Right lobe of liver (tissue), 6 donors: Measurements from ENCODE around the gene IL1RL2. TPM values are rescaled to one million over a fixed set of nuclear protein-coding genes. Genes with fewer than 3 reads are reported as not detected.

Experiments
- ATAC-seq, 4 donors: fragments of 200-7000 bp; cut with Tn5 transposase; one replicate each; pipeline ENCODE4 v1.9.1; 2020; ENCODE audit warnings: mild to moderate bottlenecking in 4 of 4, moderate library complexity in 4 of 4
- DNase-seq, 3 donors: peaks; one replicate each; pipeline ENCODE4 v3.0.0-alpha.2; 2020
- H3K27ac ChIP-seq, 3 donors: fragments of 200-600 bp; one replicate each; pipeline ENCODE4 v1.8.0; 2022
- H3K27me3 ChIP-seq, 2 donors: fragments of 200-600 bp; one replicate each; pipeline ENCODE4 v1.8.0; 2022
- H3K36me3 ChIP-seq, 4 donors: fragments of 200-600 bp; sonication (generic) in 1 of 4; one replicate each; pipeline versions ENCODE4 v1.5.1 to v1.8.0; 2017 to 2022; ENCODE audit warnings: control low read depth in 1 of 4
- H3K4me1 ChIP-seq, 4 donors: fragments of 200-600 bp; sonication (generic) in 1 of 4; one replicate each; pipeline versions ENCODE4 v1.5.1 to v1.8.0; 2017 to 2022; ENCODE audit warnings: control low read depth in 1 of 4
- H3K4me3 ChIP-seq, 3 donors: fragments of 200-600 bp; one replicate each; pipeline ENCODE4 v1.8.0; 2022
- H3K9me3 ChIP-seq, 4 donors: fragments of 200-600 bp; sonication (generic) in 1 of 4; one replicate each; pipeline versions ENCODE4 v1.5.1 to v1.8.0; 2017 to 2022; ENCODE audit warnings: control low read depth in 1 of 4
- POLR2A ChIP-seq: fragments of 450-650 bp; IDR thresholded peaks from one replicate; pipeline ENCODE4 v1.6.1; 2017; ENCODE audit warnings: antibody characterized with exemption, mild to moderate bottlenecking
- WGBS: methylation state at CpG from one replicate; pipeline ENCODE4 v1.1.6; 2018; ENCODE audit warnings: low coverage, low lambda C conversion rate; ENCODE audit not compliant: insufficient coverage; ENCODE audit errors: missing lambda C conversion rate; 5-methylcytosine and 5-hydroxymethylcytosine counted together
- intact Hi-C, 2 donors: fragments of 100-400 bp; cut with DNase I; formaldehyde crosslinking; loops; one replicate each; pipeline versions ENCODE4 v1.11.2 to v1.14.1; 2022
- total RNA-seq, 6 experiments: library from RNA; depleted of rRNA in 2 of 6; stranded (reverse); fragments of >200 nt in 2 of 6; fragmentation: NEBNext Ultra II Directional in 3 of 6; extraction: Animal tissue kit (Norgen Biotek cat#: 25700) in 3 of 6; gene quantifications; one replicate each; pipeline versions ENCODE4 v1.1.0 to v1.2.4, GENCODE V29; 2016 to 2023
- TF ChIP-seq, protein P1 (sequence below), 4 donors: fragments of 200-600 bp in 3 of 4; fragments of 450-650 bp in 1 of 4; IDR thresholded peaks; one replicate each; pipeline versions ENCODE4 v1.5.1 to v1.8.0; 2016 to 2022; ENCODE audit warnings: antibody characterized with exemption in 4 of 4, mild to moderate bottlenecking in 2 of 4
- donor health status: DM: no; HTN: yes; CAD: no.
- donor health status: DM: no; HTN: no; CAD: no.
- donor health status: DM: no; HTN: no; CAD: no.
- donor health status: DM: no; HTN: yes; CAD: no.
- donor health status: DM: no; HTN: yes; CAD: no.

The IL1RL2 gene
- total RNA-seq, 6 experiments from 2014 or later = 1.2 to 3.1 (median 2.3) TPM

DNA sequence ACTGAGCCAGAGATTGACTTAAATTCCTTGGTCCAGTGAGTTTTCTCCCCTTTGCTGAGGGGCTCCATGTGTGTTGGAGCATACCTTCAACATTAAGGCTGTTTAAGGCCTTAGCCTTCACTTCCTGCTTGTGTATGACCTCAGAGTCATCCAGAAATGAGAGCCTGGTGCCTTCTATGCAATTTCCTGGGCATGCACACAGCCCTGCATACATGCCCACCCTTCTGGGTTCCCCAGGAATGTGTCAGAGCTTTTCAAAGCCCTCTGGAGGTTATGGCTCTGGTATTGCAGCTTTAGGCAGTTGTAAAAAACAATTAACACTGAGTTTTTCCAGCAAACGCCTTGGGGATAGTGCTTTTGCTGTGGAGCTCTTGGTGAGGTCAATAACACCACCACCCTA, 27.5 kb upstream of the IL1RL2 start:
- DNase-seq (no peak), ATAC-seq (no peak)
- intact Hi-C loops = loop anchor here in 1 of 2 donors (10.0 kb wide), 1 partner anchor 134 kb away; no protein-coding TSS in a partner anchor
- Histone ChIP-seq H3K9me3 (no peaks in the 10 kb centered on the region), H3K4me1 (peaks cover 0 to 49% (median 20%) of the 10 kb centered on the region in 4 donors), H3K4me3 (no peak overlapping the region), H3K27ac (peak overlapping the region in 1 of 3 donors; percentile 91), H3K27me3 (no peaks in the 10 kb centered on the region), H3K36me3 (peaks cover 0 to 7% (median 0%) of the 10 kb centered on the region in 4 donors)
- TF ChIP-seq, protein P1, sequence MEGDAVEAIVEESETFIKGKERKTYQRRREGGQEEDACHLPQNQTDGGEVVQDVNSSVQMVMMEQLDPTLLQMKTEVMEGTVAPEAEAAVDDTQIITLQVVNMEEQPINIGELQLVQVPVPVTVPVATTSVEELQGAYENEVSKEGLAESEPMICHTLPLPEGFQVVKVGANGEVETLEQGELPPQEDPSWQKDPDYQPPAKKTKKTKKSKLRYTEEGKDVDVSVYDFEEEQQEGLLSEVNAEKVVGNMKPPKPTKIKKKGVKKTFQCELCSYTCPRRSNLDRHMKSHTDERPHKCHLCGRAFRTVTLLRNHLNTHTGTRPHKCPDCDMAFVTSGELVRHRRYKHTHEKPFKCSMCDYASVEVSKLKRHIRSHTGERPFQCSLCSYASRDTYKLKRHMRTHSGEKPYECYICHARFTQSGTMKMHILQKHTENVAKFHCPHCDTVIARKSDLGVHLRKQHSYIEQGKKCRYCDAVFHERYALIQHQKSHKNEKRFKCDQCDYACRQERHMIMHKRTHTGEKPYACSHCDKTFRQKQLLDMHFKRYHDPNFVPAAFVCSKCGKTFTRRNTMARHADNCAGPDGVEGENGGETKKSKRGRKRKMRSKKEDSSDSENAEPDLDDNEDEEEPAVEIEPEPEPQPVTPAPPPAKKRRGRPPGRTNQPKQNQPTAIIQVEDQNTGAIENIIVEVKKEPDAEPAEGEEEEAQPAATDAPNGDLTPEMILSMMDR (IDR thresholded peaks at IDR 0.05) = no peak
- TF ChIP-seq POLR2A = no peak
- whole genome bisulfite sequencing = 0% methylated on average over 1 of the region's 1 CpG

DNA sequence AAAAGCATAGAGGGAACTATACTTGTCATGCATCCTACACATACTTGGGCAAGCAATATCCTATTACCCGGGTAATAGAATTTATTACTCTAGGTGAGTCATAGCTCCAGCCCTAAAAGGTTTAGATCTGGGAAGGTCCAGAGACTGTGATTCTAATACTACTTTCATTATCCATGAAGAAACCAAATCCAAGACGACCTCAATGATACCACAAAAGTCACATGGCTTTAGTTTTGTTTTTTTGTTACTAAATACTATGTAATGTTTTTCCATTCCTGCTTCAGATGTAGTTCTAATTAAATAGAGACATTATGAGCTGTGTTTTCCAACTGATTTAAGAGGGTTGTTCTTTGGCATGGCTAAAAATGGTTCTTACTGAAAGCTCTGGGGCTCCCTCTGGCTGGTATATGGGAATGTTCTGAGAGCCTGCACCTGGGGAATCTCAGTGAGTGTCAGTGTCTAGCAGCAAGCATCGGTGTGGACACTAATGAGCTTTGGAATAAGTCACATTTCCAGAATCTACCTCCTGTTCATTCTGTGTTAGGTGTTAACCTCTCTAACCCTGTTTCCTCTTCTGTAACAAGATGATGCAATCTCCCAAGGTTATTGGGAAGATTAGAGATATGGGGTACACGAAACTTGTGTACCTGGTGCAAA, 20.5 kb upstream of the IL1RL2 start:
- Histone ChIP-seq H3K4me1 (peaks cover 0 to 18% (median 3%) of the 10 kb centered on the region in 4 donors), H3K36me3 (peaks cover 0 to 45% (median 19%) of the 10 kb centered on the region in 4 donors), H3K27ac (peak overlapping the region in 2 of 3 donors; percentile 9 to 52), H3K9me3 (no peaks in the 10 kb centered on the region), H3K27me3 (no peaks in the 10 kb centered on the region), H3K4me3 (no peak overlapping the region)
- intact Hi-C loops = no loop called here
- WGBS = 19% methylated on average over 4 of the region's 4 CpGs
- DNase-seq (no peak), ATAC-seq (peak; percentile 87 to 98 (median 94))
- no peak for TF ChIP-seq POLR2A
- TF ChIP-seq, protein P1 (IDR thresholded peaks at IDR 0.05) = peak; percentile 54 to 71 (median 69)

DNA sequence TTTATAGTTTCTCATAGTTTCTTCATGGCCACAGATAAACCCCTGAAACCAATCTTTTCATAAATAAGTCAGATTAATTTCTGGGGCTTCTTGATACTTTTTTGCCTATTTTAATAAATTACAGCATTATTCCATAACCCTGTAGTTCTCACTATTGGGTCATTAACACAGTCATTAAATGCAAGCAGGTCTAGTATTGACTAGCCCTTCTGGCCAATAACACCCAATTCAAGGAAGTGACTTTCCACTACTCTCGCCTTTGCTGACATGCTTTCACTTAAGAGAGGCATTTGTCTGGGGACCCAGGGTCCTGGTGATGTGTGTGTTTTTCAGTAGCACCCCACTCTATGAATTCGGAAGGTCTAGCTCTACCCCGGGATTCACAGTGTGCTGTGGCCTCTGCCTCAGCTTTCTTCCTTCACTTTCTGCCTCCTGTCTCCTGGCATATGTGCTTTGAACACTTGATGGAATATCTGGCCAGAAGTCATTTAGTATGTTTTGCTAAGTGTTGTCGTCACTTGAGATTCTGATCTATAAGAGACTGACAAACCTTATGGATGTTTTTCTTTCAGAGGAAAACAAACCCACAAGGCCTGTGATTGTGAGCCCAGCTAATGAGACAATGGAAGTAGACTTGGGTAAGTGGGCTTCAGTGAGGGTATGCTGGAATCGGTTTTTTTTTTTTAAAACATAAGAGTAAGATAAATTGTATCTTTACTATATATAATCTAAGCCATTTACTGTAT, 18.6 kb upstream of the IL1RL2 start:
- Histone ChIP-seq H3K4me3 (no peak overlapping the region), H3K27ac (no peak overlapping the region), H3K4me1 (peaks cover 0 to 18% (median 3%) of the 10 kb centered on the region in 4 donors), H3K9me3 (no peaks in the 10 kb centered on the region), H3K27me3 (no peaks in the 10 kb centered on the region), H3K36me3 (peaks cover 0 to 64% (median 29%) of the 10 kb centered on the region in 4 donors)
- intact Hi-C loops = no loop called here
- DNase-seq (no peak), ATAC-seq (no peak)
- TF ChIP-seq, protein P1 (IDR thresholded peaks at IDR 0.05) = no peak
- TF ChIP-seq POLR2A = no peak
- WGBS = 88% methylated on average over 3 of the region's 5 CpGs

DNA sequence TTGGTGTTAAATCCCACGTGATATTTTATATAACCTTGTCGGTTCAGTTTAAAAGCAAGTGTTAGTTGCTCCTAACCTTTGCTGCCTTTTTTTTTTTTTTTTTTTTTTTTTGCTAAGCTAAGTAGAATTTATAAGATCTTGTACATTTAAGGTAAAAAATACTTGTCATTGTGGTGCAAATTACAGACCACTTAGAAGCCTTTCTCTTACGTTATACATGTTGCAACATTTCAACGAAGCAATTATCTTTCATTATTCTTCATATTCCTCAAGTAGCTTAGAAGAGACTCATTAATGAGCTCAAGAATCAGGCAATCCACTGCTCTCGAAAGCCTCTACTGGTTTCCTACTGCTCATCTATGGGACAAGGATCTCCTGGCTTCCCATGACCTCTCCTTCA, 14.9 kb upstream of the IL1RL2 start:
- H3K4me3 ChIP-seq = no peak overlapping the region
- TF ChIP-seq POLR2A = no peak
- TF ChIP-seq, protein P1 (IDR thresholded peaks at IDR 0.05) = no peak
- peaks cover 6 to 86% (median 38%) of the 10 kb centered on the region in 4 donors for H3K36me3 ChIP-seq
- intact Hi-C loops = no loop called here
- H3K4me1 ChIP-seq = peaks cover 0 to 2% (median 0%) of the 10 kb centered on the region in 4 donors
- no peak for DNase-seq
- H3K27ac ChIP-seq = no peak overlapping the region
- H3K9me3 ChIP-seq = no peaks in the 10 kb centered on the region
- WGBS = 89% methylated on average over 5 of the region's 5 CpGs
- ATAC-seq = no peak
- H3K27me3 ChIP-seq = no peaks in the 10 kb centered on the region
